CD4-positive, alpha-beta T cell treated with Interleukin-17A for 4 hours (primary cell): ENCODE measurements around the gene AP3B1.

Experiments
- DNase-seq: peaks from one replicate; pipeline ENCODE4 v3.0.0-alpha.2; 2020; ENCODE audit warnings: mixed read lengths

AP3B1 gene

DNA sequence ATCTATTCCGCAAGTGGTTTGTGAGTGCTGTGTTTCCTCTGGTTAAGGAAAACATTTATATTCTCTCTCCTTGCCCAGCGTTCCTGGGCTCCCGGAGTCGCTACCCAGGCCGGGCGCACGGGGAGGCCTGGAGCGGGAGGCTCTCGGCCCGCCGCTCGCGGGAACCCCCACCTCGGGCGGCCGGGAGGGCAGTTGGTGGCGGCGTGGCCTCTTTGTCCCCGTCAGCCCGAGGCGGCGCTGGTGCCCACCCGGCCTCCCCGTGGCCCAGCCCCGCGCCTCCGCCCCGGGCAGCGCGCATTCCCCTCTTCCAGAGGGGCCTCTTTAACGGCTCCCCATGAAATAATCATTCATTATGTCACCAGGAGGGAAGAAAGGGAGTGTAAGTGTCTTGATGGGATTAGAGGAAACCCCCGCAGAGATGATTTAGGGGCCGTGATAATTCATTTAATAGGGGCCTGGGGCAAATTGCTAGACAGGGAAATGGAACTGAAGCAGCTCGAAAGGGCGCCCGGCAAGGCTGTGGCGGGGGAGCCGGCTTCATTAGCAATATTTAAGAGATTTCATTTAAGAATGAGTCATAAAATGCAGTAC, 336.5 kb downstream of the AP3B1 start:
- no peak for DNase-seq

DNA sequence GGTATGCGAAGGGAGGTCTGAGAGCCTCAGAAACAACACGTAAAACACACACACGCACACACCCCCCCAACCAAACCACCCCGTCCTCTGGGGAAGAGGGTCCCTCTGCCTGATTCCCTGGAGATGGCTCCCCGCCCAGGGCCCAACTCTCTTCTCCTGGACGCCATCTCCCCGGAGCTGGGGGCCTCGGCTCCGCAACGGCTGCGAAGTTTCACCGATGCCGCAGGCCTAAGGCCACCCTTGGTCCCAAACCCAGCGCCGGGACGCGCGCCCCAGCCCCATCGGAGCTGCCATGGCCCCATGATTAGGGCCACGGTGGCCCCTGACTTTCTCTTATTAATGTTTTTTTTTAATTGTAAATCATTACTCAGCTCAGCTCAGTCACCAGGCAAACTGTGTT, 337.0 kb downstream of the AP3B1 start:
- DNase-seq: no peak

DNA sequence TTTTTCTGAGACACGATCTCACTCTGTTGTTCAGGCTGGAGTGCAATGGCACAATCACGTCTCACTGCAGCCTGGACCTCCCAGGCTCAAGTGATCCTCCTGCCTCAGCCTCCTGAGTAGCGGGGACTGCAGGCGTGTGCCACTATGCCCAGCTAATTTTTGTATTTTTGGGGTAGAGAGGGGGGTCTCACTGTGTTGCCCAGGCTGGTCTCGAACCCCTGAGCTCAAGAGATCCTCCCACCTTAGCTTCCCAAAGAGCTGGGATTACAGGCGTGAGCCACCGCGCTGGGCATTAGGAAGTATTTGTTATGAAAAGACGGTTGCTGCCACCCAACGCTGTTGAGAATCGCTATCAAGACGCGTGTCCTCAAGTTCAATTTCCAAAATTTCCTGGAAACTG, 337.4 kb downstream of the AP3B1 start:
- DNase-seq: no peak

DNA sequence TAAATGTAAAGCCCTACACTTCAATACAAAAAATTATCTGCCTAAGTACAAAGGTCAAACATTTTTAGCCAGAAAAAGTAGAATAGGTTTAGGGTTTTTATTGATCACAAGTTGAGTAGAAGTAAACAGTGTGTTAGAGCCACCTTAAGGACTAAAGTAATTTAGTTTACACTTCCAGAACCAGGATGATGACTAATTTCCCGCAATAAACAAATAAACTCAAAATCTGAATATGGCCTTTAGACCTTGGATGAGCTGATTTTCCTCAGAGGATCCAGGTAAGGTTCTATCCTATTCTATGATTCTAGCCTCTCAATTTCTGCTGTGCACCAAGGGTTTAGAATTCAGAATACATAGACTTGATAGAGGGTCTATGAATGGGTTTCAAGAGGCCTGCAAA, 338.9 kb downstream of the AP3B1 start:
- DNase-seq: no peak

DNA sequence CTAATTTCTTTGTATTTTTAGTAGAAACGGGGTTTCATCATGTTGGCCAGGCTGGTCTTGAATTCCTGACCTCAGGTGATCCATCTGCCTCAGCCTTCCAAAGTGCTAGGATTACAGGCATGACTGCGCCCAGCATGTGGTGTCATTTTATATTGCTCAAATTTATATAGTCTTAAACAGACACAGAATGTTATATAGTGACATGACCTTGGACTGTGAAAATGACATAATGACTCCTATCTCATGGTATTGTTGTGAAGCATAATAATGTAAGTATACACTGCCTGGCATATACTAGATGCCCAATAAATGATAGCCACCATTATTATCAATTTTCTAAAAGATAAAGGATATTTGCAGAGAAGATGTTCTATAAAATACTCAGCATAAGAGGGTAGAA, 341.1 kb downstream of the AP3B1 start:
- DNase-seq: no peak

DNA sequence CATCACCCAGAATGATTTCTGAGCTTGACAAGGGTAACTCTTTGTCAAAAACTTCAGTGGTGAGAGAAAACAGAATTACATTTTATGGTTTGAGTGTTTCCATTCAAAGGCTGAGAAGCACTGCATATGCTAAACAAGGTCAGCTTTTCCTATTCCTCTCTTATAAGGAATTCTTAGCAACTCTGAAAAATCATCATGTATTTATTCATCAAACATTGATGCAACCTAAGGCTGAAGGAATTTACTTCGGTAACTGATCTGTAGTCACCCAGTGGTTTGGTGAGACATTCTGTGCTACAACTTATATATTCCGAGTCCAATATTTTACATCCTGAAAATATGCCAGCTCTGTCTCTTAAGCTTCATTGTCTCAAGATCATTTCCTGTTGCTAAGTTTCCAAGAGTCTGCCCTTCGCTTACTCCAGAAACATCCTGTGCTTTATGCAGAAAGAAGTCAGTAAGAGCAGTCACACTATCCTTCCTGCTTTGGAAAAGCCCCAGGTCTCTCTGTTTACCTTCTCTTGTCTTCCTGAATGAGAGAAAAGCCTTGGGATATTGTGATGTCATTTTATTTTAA, 341.8 kb downstream of the AP3B1 start:
- no peak for DNase-seq
